Hypothalamus (tissue), 51 donors: ENCODE measurements around the gene DCST2.
"Not testable (repeated sequence)": the region's sequence is repeated elsewhere in the genome, so short reads cannot be mapped to it uniquely, and the experiment has no call there.

Experiments
- DNase-seq, 51 donors: peaks; one replicate each; lab custom pipeline; 2025; lab: John Stamatoyannopoulos, UW

Gene DCST2

DNA sequence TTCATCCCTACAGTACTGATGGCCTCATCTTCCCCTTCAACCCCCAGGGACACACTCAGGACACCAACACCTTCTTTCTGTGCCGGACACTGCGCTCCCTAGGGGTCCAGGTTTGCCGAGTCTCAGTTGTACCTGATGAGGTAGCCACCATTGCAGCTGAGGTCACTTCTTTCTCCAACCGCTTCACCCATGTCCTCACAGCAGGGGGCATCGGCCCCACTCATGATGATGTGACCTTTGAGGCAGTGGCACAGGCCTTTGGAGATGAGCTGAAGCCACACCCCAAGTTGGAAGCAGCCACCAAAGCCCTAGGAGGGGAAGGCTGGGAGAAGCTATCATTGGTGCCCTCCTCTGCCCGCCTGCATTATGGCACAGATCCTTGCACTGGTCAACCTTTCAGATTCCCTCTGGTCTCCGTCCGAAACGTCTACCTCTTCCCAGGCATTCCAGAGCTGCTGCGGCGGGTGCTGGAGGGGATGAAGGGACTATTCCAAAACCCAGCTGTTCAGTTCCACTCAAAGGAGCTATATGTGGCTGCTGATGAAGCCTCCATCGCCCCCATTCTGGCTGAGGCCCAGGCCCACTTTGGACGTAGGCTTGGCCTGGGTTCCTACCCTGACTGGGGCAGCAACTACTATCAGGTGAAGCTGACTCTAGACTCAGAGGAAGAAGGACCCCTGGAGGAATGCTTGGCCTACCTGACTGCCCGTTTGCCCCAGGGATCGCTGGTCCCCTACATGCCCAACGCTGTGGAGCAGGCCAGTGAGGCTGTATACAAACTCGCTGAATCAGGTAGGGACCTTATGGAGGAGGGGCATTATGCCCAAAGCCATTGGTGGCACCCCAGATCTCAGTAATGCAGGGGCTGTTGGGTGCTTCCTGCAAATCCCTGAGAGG is 45.3 kb downstream of the DCST2 start:
- no peak for DNase-seq

DNA sequence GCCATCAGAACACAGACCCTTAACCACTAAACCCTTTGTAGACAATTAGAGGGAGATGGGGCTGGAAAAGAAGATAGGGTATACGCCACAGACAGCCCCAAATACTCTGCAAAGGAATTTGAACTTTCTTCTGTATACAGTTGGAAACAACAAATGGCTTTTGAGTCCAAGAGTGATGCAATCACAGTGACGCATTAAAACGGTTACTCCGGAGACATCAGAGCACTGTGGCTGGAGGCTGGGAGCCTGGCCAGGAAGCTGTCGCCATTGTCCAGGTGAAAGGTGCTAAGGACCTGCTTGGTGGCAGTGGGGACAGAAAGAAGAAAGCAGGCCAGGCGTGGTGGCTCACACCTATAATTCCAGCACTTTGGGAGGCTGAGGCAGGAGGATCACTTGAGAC is 46.3 kb downstream of the DCST2 start:
- DNase-seq: no peak

DNA sequence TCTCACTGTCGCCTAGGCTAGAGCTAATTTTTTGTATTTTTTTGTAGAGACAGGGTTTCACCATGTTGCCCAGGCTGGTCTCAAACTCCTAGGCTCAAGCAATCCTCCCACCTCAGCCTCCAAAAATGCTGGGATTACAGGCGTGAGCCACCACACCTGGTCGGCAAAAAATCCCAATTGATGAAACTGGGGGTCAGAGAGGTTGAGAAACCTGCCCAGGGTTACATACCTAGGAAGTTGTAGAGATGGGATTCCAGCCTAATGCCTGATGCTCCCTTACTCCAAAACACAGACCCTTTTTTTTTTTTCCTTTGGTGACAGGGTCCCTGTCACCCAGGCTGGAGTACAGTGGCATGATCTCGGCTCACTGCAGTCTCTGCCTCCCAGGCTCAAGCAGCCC is 46.8 kb downstream of the DCST2 start:
- DNase-seq: not testable (repeated sequence)

DNA sequence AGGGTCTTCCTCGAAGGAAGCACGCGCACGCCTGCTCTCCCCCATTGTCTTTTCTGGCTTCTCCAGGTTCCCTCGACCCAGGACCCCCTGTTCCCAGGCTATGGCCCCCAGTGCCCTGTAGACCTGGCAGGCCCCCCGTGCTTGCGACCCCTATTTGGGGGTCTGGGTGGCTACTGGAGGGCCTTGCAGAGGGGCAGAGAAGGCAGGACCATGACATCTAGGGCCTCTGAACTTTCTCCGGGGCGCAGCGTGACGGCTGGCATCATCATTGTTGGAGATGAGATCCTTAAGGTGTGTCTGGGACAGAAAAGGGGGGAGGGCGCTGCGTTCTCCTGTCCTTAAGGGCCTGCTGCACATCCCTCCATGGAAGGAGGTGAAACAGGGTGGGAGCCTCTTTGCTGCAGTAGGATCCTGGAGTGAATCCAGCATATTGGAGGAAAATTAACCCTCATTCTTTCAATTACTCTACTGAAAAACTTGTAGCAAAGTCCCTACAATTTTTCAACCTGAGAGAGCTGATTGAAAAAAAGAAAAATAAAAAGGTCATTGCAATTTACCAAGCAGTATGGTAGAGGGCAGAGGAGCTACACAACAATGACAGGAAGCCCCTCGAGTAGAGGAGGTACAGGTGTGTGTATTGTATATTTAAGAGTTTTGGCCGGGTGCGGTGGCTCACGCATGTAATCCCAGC is 49.7 kb downstream of the DCST2 start:
- DNase-seq: no peak

DNA sequence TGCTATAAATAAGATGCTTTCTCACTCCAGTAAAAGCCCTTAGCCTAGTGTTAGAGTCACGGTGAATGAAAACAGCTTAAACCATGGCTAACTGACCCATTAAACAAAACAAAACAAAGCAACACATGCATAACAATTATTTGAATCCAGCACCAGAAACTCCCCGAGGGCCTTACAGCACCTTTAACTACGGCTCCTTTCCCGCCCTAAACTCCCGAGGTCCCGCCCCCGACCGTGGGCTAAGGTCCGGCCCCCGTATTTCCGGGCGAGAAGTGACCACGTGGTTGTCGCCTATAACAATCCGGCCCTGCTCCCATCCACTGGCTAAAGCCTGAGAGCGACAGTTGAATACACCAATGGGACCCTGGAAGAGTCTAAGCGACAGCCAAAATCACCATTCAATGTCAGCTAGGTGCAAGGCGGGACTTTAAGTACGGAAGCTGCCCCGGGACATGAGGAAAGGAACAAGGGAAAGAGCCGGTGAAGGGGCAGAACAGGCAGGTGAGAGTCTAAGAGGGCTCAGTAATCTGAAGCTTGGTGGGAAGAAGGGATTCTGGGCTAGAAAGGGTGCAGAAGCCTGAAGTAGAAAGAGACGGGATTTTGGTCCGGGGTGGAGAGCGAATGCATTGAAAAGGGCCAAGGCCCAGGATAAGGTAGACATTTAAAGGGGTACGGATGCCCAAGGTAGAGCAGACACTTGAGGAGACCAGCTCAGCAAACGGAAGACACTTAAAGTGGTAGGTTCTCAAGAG is 50.5 kb downstream of the DCST2 start, which contains the start of gene FLAD1:
Gene FLAD1, plus strand, starts transcription at position 448 of the 752 bp plus-strand sequence. CDS start 351 bp downstream, outside the sequence.
- DNase-seq: peak; percentile 40 to 98 (median 92)

DNA sequence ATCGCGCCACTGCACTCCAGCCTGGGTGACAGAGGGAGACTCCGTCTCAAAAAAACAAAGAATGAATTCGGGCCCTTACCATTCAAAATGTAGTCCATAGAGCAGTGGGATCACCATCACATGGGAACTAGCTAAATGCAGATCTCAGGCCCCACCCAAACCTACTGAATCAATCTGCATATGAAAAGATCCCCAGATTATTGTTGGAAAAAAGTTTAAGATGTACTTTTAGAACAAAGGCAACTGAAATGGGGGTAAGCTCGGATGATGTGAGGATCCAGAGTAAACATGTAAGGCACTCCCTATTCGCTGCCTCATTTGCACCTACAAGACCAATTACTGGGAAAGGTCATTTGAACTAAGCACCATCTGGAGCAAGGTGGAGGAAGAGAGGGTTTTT is 51.2 kb downstream of the DCST2 start:
- no peak for DNase-seq

DNA sequence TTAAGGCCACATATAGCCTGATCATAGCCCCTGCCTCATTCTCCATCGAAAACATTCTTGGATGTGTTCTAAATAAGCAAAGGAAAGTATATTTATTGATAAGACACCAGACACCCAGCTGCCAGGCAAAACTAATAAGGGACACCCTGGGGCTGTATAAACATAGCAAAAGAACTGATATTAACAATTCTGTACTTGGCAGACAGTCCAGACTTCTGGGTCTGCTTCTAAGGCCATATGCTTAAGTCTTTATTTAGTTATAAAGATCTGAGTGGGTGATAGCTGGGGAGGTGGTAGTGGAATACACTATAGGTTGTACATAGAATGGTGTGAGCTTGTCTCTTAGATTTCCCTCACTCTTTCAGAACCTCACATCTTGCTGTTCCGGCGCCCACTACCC is 55.2 kb downstream of the DCST2 start:
- DNase-seq: no peak

DNA sequence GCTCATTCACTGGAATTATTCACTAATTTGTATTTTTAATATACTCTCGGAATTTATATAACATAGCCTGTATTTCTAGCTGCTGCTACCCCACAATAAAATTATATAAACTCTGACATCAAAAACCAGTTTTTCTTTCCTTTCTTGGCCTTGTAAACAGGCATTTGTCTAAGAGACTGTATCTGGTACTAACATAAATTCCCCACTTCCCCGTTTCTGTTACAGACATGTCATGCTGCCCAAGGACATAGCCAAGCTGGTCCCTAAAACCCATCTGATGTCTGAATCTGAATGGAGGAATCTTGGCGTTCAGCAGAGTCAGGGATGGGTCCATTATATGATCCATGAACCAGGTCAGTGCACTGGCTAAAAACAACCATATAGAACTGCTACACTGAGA is 55.8 kb downstream of the DCST2 start:
- DNase-seq: not testable (repeated sequence)

DNA sequence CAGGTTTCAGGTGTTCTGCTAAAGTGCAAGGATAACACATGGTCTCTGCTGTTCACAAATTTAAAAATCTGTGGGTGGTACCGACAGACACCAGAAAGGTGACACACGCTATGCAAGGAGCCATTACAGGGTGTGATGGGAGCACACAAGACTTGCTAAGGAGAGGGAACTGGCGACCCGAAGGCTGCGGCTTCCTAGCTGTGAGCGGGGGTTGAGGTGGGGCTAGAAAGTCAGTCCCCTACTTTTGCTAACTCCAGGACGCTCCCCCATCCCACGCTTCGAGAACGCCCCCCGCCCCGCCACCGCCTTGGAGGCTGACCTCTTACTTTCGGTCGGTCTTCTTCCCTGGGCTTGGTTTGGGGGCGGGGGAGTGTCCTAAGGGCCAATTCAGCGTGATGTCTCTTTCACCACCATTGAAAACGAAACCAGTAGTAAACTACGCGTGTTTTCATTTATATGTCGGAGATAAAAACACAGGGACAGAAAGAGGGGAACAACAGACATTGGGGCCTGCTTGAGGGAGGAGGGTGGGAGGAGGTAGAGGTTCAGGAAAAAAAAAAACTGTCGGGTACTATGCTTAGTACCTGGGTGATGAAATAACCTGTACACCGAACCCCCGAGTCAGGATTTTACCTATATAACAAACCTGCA is 58.0 kb downstream of the DCST2 start:
- peak in 20 of 51 donors; percentile 9 to 65 (median 20) for DNase-seq

DNA sequence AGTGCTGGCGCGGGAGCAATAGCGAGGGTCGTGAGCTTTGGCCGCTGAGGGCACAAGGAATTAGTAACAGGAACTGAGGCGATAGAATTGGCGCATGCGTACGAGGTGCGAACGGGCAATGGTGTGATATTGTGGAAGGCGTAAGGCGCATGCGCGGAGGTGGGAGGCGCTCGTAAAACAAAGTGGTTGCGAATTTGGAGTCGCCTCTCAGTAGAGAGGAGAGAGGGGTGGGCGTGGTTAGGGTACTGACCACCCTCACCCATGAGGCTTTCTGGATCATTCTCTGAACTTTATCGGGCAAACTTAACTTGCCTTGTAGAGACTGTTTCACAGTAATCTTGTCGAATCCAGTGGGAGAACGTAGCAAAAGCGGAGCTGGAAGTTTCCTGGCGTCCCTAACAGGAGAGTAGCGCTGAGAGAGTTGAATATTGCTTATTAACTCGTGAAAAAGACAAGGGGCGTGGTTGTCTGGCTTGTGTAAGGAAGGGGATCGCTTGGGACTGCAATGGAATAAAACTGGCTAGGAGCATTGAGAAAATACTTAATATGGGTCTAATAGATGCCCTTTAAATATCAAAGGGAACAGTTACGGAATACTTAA is 58.7 kb downstream of the DCST2 start:
- peak in 50 of 51 donors; percentile 75 to 99 (median 92) for DNase-seq

DNA sequence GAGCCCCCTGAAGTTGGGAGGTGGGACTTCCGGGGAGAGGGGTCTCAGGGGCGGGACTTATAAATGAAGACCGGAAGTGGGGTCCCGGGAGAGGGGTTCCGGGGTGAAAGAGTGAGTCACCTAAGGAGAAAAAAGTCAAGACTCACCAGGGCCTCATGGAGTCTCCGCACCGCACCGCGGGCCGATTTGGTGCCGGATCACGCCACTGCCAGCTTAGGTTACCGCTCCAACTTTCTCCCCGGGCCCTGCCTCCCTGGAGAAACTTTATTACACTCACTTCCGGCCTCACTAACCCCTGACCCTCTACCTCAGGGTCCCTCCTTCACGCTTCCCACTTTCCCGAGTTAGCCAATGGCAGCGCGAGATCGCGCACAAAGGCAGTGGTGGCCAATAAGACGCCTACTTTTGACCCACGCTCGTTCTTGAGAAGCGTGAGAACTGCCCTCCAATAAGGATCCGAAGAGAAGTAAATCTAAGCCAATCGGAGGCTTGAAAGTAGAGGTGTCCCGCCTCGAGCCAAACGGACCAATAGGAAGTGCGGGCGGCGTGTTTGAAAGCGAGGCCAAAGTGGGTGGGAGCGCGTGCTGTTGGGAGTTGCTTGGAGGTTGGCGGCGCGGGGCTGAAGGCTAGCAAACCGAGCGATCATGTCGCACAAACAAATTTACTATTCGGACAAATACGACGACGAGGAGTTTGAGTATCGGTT is 59.3 kb downstream of the DCST2 start, which contains the start of gene CKS1B:
Gene CKS1B, plus strand, starts transcription at position 580 of the 706 bp plus-strand sequence. Its CDS starts 65 bp downstream, at position 645.
- peak; percentile 90 to 100 (median 97) for DNase-seq

DNA sequence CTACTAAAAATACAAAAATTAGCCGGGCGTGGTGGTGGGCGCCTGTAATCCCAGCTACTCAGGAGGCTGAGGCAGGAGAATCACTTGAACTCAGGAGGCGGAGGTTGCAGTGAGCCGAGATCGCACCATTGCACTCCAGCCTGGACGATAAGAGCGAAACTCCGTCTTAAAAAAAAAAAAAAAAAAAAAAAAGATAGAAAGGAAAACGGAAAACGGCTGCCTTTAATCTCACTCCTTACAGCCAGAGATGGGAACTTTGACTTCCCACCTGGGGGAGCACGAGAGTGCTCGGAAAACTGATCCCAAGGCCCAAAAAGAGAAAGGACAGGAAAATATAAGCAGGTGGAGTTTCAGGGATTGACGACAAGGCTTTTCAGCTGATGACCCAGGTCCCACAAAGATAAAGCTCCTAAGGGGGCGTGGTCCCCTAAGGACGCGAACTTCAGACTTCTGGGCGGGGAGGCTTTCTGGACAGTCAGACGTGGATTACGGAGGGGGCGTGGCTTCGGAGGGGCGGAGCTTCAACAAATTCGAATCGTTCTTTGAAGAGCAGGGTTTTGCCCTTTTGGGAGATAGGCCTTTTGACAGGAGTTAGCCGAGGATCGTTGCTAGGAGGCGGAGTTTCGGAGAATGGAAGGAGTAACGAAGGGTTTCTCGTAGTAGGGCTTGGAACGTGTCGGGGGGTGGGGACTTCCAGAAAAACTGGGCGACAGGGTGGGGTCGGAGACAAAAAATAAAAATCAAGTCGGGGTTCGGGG is 60.1 kb downstream of the DCST2 start:
- peak in 47 of 51 donors; percentile 46 to 86 (median 70) for DNase-seq

DNA sequence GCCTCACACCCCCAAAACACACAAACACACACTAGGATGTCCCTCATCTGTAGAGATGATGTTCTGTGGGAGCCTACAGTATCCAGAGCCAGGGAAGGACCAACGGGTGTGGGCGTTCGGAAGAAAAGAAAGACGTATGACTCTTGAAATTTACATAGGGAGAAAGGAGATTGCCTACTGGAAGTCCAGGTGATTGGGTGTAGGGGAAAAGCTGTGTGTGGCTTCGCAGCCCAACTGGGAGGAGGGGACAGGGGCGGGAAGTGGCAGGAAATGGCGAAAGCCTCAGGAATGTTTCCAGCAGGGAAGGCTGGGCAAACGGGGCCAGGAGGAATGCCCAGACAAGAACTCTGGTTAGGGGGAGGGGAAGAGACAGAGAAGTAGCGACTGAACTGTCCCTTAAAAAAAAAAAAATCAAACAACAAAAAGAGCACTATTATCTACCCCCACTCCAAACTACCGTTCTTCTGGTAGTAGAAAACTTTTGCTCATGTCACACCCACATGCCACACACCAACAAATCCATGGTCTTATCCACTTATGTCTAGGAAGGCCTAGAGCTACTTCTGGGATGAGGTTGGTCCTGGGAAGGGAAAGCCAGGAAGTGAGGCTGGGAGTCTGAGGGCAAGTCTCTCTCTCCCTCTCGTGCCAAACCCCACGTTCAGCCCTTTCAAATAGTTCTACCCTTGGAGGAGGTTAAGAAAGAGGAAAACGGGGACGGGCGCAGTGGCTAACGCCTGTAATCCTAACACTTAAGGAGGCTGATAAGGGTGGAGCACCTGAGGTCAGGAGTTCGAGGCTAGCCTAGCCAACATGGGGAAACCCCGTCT is 60.9 kb downstream of the DCST2 start:
- DNase-seq: peak in 23 of 51 donors; percentile 6 to 60 (median 28)

DNA sequence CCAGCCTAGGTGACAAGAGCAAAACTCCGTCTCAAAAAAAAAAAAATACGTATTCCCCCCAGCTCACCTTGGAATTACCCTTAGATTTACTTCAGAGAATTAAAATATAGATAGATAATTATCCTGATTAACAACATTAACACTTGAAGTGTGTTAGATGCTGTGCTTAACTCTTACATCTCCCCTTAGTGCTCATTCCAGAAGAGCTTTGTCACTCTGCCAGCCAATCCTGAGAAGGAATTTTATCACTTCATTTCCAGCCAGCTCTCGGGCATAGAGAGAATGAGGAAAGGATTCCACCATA is 61.4 kb downstream of the DCST2 start:
- no peak for DNase-seq

DNA sequence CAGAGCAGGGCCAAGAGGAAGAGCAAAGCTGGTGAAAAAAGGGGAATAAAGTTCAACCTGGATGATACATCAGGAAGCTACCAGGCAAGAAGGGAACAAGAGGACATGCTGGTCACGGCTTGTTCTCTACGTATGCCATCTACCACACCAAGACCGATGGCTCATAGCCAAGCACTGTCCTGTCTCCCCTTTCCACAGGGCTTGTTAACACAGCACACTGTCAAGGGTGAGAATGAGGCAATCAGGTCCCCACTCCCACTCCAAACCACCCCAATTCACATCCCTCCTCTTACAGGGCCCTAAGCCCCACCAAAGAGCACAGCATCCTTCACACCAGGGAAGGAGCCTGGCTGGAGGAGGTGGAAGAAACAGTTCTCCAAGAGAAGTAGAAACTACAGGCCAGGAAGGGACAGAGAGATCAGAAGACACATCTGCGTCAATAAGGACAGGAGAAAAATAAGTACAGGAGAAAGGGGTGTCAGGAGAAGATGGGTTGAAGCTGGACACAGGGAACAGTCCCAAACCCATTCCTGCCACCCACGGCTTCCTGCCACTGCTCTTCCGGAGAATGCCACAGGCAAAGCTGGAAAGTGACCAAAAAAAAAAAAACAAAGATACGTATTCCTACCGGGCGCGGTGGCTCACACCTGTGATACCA is 62.1 kb downstream of the DCST2 start:
- peak in 1 of 51 donors; percentile 12 for DNase-seq

DNA sequence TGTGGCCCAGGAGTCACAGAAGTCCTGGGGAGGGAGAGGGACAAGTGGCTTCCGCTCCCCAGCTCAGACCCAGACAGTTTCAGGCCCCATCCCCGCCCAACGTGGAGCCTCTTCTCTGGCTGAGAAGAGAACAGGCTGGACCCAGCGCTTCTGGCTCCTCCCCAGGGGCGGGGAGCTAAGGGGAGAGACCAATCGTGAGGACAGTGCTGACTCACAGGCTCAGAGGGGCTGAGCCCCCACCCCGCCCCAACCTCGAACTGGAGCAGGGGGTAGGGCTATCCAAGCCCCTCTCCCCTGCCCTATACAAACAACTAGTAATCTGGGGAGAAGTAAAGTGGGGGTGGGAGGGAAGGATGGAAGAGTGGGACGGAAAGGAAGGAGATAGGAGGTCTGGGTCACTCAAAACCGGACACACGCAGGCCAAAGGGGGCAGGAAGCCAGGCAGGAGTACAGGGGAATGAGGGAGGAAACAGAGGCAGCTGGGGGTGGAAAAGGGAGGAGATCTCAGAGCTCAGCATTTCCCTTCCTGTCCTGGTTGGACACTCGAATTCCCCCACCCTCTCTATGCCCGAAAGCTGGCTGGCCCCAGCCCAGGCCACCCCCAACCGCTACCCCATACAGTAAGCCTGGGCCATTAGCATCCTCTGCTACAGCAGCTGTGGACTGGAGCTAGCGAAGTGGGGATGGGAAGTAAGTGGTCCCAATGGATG is 62.8 kb downstream of the DCST2 start, which contains the start of gene SHC1:
Gene SHC1, minus strand, starts transcription at position 117 of the 710 bp plus-strand sequence. CDS start 221 bp downstream, outside the sequence.
- DNase-seq: peak in 49 of 51 donors; percentile 15 to 94 (median 81)
